Activated CD8-positive, alpha-beta memory T cell treated with anti-CD3 and anti-CD28 coated beads for 48 hours (primary cell): ENCODE results near the gene COL1A1.

Experiments
- DNase-seq, 3 experiments: peaks; one replicate each; pipeline ENCODE4 v3.0.0-alpha.2; 2020; ENCODE audit warnings: low read depth in 2 of 3, low spot score in 2 of 3

The COL1A1 gene

DNA sequence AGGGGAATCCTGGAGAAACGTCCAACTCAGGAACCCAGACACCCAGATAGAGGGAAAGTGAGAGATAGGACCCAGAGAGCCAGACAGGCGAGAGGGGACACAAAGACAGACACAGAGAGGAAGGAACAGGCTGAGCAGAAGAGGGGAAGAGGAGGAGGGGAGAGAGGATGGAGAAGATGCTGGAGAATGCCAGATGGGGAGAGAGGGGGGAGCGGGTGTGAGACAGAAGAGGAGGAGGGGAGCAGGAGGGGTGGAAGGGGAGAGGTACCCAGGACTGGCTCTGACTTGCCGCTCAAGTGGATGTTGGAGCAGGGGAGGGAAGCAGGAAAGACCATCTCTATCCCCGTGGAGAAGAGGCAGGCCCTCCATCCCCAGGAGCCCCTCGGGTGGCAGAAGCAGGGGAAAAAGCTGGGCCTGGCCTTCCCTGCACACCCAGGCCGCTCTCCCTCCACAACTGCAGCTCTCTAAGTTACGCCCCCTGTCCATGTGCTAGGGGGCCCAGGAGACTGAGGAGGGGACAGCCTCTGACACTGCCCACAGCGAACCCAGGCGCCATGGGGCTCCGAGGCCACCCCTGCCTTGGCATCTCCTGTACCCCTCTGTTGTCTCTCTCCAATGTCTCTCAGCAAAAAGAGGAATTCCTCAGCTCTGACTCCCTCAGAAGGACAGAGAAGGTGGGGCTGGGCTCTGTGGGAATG, 55.8 kb downstream of the COL1A1 start:
- DNase-seq: no peak

- no peak for DNase-seq
These were observed 56.4 kb downstream of the COL1A1 start for GRCh38 chr17:50144845-50145531.

DNA sequence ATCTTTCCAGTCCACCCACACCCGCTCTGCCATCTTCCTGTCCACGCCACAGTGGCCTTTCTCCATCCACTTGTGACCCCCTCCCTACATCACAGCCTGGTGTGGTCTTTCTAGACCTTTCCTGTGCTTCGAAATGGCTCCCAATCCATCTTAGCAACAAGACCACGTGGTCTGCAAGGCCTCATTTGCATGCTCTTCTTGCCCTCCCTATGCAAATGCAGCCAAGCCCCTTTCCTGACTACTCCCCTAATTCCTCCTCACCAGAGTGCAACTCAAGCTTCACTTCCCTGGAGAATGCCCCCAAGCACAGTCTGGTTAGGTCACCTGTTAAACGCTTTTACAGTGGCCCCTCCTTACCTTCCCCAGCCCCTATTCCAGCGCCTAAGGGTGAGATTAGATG, 57.1 kb downstream of the COL1A1 start:
- no peak for DNase-seq

GRCh38 chr17:50143461-50144176, 57.8 kb downstream of the COL1A1 start:
- DNase-seq: no peak

GRCh38 chr17:50141745-50142110, 59.7 kb downstream of the COL1A1 start:
- no peak for DNase-seq

- DNase-seq: no peak
These were observed 60.2 kb downstream of the COL1A1 start for GRCh38 chr17:50141026-50141744.

- DNase-seq: peak in 2 of 3 experiments; percentile 67 to 71
These were observed 61.2 kb downstream of the COL1A1 start for GRCh38 chr17:50139950-50140885.

DNA sequence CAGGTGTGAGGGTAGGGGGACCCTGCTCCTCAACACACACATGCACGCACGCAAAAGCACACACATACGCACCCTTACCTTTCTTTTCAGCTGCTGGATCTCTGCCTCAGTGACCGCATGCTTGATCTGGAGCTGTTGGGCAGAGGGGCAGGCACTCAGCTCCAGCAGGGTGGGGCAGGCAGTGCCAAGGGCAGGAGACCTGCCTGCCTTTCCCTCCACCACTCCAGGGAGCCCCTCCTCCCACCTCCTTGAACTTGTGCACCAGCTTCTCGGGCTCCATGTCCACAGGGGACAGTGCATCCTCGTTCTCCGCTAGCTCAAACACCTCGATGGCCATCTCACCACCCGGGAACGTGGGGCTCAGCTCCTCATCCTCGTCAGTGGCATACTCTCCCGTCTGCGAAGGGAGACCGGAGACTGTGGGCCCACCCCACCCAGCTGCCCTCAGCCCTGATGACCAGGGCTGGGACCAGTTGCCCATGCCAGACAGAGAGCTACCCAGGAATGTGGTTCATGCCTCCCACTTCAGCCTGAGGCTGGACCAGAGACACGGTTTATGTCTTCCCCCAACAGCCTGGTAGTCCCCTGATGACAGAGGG, 62.1 kb downstream of the COL1A1 start:
- no peak for DNase-seq

DNA sequence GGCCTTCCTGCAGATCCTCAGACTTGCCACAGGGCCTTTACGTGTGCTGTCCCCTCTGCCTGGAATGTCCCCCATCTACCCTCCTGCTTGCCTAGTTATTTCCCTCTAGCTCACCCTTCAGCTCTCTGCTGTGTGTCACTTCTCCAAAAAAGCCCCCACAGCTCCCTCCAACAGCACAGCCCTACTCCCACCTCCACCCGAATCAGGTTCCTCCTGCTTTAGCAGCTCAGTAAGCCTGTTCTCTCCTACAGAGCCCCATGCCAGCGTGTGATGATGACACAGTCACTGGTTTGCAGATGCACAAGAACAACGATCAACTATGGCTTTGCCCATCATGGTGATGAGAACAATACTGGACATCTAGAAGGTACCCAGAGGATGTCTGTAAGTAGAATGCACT, 64.4 kb downstream of the COL1A1 start:
- DNase-seq: no peak

DNA sequence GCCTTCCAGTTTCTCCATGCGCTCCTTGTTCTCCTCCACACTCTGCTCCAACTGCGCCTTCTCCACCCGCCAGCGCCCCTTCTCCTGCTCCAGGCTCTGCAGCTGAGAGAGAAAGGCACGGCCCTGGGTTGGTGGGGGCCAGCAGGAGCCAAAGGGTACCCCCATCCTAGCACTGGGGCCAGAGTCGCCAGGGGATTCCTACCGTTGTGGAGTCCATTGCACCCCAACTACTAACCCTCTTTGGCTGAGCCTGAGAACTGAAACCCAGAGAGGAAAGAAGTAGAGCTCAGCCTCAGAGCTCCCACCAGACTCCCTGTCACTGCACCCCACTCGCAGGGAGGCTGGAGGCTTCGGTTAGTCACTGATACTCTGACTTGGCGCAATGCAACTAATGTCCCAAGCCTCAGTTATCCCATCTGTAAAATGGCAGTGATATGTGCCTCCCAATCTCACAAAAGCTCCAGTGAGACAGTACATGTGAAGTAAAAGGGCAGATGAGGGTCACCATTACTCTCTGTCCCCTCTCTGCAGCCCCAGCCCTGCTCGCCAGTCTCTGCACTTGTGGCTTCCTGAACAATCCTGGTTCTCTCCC, 65.2 kb downstream of the COL1A1 start:
- no peak for DNase-seq

- DNase-seq: no peak
These were observed 65.9 kb downstream of the COL1A1 start for GRCh38 chr17:50135316-50136095.

DNA sequence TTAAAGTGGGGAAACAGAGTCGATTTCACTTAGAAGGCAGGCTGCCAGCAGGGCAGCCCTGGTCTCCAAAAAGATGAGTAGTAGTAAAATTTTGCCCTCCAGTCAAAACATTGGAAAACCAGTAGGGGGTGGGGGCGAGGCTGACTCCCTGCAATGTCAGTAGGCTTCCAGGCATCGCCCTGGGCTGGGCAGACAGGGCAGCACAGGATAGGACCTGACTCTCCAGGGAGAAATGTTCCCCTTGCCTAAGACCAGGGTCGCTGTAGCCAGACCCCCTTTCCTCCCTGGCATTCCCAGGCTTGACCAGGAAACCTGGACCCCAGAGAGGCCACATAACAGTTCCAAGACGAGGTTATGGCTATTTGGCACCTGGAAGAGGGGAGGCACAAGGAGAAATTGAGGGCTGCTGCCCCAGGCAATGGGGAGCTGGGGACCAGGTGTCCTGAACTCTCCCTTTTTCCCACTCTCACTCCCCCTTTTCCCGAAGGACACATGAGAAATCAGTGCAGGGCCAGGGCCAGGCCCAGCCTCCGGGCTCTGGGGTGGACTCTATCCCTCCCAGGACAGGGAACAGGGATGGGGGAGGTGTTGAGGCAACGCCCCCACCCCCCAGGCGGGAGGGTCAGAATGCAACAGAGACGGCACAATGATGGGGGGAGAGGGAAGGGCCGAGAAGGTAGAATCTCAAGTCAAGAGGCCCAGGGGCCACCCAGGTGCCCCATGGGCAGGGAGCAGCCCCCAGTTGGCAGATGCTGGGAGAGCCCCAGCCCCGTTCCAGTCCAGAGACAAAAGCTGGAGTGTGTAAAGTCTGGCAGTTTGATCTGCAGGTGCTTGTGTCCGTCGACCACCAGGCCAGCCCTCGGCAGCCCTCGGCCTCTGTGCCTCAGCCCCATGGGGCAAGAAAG, 67.0 kb downstream of the COL1A1 start:
- DNase-seq: no peak

GRCh38 chr17:50133769-50134099, 67.7 kb downstream of the COL1A1 start:
- DNase-seq: no peak
